ENCODE results near the gene EBF3.

EBF3 gene

DNA sequence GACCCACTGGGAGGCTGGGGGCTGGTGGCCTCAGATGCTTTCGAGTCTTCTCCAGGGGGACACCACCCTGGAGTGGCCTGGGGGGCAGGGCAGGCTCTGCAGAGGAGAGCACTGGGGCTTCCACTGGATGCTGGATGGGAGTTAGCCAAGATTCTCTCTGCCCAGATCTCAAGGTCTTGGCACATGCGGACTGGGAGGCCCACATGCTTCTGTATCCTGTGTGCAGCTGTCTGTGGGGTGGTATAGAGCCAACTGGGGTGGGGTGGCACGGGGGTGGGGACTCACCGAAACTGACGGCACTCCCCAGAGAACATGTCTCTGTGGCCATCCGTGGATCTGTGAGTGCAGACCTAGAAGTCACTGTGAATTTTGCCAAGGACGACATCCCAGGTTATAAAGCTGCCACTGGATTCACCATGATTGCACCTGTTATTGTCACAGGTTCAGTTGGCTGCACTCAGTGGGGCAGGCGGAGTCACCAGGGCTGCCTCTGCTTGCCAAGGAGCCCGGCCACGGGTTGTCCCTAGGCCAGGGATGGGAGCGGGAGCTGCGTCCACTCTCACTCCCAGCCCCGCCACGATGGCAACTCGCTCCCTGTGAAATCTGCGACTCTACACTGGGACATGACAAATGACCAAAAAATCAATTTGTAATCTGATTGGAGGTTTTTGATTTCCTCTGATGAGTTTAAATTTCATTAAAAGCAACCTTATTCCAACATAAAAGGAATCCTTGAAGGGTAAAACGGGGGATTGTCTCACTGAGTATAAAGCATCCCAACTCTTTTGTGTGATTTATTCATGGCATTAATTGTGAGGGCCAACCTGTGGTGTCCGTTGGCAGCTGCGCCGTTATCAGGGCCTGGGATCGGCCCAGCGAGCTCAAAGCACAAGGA lies 131.3 kb downstream of the EBF3 start:
- no peak for DNase-seq

DNA sequence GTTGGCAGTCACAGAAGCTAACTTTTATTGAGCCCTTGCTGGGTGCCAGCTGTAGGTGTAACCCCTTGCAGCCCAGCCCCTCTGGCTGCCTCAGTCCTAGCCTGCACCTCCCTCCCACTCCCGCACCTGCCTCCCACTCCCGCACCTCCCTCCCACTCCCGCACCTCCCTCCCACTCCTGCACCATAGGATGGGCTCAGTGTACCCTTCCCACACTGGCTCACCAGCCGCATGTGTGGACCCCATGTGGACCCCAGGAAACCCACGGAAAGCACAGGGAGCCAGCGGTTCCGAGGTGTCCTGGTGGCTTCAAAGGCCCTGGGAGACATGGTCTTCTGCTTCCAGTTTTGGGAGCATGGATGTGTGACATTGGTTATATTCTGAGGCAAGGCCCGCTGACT lies 132.9 kb downstream of the EBF3 start:
- no peak for DNase-seq

DNA sequence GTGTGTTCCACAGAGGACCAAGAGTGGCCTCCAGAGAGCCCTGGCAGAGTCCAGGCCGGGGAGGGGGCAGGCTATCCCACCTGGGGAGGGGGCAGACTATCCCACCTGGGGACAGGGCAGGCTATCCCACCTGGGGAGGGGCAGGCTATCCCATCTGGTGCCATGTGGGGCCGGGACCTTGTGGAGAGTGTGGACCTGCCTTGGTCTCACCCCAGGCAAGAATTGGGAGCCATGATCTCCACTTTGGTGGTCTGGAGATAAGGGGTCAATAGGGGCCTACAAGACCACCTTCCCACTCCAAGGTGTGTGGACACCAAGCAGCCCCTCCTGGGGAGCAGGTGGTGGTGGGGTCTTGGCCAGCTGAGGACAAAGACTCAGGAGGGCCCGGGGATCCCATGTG lies 138.2 kb downstream of the EBF3 start:
- no peak for DNase-seq

DNA sequence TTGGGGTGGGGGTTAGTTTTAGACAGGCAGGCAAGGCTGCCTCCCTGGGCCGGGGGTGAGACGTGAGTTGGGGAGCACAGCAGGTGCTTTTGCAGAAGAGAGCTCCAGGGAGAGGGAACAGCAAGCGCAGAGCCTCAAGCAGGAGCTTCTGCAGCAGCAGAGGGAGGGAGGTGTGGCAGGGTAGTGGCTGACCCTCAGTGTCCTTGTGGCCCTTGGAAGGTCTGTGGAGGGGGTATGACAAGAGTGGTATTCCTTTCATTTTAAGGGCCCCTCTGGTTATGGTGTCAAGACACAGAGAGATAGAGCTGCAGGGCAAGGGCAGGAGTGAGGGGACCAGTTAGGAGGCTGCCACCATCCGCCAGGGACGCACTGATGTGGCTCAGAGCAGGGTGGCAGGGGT lies 138.9 kb downstream of the EBF3 start:
- DNase-seq, result no peak

DNA sequence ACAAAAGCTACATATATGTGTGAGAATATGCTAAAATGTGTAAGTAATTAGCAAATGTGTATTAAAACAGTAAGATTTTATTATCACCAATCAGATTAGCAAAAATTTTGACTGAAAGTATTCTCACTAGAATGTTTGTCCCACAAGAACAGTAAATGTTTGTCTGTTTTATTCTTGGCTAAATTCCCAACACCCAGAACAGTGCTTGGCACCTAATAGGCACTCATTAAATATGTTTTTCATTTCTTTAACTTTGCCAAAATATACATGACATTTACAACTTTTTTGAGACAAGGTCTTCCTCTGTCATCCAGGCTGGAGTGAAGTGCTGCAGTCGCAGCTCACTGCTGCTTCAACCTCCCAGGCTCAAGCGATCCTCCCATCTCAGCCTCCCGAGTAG lies 143.6 kb downstream of the EBF3 start:
- no peak for DNase-seq

DNA sequence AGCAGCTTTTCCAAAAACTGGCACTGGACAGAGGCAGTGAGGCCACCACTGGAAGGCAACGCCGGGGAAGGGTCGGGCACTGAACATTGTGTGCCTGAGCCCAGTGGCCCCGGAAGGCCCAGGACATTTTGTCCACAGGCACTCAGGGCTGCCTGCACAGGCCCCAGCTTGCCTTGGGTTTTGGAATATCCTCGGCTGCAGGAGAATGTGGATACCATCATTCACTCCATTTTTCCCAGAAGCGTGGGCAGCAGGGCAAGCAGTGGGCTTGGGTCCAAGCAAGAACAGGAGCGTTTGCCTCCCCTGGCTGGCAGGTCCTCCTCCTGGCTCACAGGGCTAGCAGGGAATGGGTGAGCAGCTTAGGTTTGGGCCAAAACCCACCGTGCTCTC lies 147.4 kb downstream of the EBF3 start:
- DNase-seq, result no peak

DNA sequence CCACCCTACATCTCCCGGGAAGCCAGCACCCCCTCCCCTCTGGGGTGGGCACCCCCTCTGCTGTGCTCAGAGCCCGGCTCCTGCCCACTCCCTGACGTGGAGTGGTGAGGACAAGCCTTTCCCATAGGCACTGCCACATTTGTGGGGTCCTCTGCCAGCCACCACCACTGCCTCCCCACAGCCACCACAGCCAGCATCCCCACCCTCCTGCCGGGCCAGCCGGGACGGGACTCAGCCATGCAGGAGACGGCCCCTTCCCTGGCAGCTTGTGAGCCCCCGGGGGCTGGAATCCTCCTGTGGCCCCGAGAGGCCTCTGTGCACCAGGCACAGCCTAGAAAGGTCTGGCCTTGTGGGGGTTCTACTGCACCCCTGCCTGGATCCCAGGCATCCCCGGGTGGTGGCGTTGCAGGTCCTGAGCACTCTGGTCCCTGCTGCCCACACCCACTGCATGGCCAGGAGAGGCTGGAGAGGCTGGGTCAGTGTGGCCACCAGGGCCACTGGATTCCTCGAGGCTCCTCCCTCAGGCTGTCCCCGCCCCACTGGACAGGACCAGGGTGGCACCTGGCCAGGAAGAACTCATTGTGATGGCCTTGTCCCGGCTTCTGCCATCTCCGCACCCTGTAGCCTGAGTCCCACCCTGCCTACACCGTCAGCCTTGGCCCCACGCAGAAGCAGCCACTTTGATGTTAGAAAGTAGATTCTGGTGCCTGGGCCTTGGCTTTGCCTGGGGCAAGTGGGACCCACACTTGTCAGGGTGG lies 148.0 kb downstream of the EBF3 start:
- no peak for DNase-seq

DNA sequence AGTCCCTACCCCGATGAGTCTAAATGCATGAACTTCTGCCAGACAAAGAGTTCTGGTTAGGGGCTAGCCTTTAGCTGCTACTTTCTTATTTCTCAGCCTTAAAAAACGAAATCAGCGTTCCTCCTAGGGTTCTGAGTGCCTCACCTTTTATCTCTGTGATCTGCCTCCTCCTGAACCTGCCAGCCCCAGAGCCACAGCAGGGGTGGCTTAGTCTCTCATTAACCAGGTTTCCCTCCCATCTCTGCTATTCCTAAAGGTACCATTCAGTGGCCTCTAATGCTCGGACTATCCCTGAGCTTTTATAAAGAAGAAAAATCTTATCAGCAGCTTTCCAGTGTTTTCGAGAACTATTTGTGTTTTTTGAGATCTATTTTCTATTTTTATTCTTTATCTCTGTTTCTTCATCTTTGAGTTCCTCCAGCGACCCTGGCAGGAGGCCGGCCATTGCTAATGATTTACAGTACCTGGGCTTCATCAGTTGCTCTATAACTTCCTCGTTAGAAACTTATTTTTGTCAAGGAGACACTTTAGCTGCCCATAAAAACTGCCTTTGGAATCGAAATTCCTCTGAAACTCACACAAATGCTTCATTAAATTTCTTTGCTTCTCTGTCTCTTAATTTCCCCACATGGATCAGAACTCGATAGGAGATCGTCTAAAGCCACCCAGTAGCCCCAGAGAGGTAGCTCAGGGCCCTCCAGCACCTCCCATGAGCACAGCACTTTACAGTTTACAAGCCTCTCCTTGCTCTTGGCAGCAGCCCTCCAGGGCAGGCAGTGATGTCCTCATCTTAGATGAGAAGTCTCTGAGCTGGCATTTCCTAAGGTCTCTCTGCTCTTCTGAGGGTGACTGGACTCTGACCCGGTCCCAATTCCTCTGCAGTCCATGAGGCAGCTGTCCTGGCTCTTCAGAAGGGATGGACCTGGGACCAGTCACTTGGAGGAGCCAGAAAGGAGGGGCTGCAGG lies 149.1 kb downstream of the EBF3 start:
- DNase-seq, result no peak

DNA sequence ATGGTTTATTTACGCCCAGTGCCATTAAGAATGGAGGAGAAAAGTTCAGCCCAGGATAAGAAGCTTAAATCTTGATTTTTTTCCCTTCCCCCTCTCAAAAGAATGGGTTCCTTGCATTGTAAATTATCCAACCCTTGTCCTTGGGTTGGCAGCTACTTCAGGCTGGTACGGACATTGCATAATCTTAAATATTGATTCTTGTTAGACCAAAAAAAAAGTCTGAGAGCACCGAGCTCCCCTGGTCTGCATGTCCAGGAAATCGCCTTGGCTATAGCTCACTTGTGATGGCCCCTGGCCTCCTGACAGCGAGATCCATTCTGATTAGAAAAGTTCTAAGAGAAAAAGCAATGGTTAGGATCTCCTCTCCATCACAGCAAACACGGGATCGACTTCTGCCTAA lies 151.7 kb downstream of the EBF3 start:
- DNase-seq, result no peak

DNA sequence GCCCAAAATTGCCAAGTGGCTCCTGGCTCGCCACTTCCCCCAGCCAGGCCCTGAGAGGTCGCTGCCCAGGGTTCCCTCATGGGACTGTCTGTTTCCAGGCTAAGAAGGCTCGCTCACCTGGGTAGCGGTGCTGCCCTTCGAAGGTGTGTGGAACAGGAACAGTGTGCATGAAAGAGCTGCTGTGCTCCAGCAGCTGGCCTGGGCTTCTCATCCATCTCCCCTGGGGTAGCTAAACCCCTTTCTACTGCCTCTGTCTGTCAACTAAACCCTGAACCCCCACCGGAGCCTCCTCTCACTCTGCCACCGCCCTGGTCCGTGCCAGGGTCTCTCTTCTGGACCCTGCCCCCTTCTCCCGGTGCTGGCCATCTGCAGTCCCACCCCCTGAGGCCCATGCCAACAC lies 152.9 kb downstream of the EBF3 start:
- peak in 1 of 2 experiments; percentile 0 for DNase-seq

DNA sequence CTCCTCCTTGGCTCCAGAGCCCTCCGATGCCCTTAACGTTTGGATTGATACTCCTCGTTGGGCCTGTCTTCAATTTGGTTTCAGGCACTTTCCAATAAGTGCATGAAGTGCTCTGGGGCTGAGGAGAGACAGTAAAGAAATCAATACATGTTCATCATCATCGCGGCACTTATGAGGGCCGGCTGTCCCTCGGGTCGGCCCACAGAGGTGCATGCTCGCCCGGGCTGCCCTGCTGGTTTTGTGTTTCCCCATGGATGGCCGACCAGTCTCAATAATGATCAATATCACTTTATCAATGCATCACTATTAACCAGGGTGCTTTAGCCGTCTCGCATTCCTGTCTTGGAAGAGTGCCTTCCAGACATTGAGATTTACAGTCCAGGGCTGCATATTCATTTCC lies 154.2 kb downstream of the EBF3 start:
- DNase-seq, result no peak

DNA sequence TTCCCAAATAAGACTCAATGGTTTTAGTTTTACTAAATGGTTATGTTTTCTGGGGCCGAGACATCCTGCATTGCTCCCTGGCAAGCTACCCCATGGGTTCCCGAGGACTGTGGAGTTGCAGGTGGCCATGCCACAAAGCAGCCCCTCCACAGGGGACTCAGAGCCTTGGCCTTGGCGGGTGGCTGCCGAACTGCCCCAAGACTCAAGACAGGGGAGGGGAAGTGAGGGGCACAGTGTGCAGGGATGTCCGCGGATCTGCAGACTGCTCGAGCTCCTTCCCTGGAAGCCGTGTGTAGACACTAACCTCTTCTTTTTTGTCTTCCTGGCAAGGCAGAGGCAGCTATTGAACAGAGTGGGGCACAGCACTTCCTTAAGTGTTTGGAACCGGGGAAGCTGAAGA lies 154.6 kb downstream of the EBF3 start:
- no peak for DNase-seq

DNA sequence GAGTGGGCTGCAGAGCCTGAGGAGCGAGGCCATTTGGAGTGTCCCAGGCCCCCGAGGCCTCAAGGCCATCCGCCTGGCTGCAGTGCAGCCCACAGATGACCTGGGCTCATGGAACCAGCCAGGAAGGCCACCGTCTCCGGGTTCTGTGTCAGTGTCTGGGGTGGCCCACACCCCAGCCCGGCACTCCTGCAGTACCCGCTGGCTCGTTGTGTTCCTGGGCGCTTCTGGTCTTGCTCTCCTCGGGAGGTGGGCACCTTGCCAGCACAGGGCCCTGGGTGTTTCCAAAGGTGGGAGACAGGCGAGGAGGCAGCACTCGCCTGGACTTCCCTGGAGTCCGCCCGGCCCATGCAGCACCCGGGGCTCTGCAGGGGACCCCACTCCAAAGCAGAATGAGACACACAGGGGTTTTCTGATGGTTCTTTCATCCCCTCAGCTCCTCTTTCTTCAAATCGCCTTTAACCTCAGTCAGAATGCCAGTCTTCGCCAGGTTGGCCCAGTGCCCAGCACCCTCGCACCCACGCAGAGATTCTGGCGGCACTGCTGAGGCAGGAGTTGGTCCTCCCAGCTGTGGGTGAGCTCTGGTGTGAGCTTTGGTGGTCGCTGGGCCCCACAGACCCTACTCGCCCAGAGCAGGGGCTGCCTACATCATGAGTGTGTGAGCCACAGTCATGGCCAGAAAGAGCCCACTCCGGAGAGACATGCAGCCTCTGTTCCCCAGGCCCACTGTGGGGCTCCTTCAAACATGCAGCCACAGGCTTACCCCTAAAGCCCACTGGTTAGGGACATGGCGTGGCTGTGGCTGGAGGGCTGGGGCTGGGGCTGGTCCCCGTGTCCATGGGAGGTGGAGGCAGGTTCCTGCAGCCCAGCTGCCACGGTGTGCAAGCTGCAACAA lies 155.7 kb downstream of the EBF3 start:
- no peak for DNase-seq

DNA sequence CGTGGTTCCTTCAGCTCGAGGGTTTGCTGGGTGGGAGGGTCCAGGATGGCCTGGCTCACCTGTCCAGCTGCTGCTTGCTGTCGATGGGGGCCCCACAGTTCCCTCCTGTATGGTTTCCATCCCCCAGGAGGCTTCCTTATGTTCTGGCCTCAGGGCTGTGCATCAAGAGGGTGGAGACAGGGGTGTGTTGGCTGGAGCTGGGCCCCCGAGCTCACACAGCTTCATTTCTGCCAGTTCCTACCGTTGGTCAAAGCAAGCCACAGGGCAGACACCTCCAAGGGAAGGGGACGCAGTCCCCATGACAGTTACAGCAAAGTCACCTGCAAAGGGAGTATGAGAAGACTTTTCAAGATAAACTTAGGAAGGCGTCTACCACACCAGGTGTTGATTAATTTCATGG lies 156.9 kb downstream of the EBF3 start:
- DNase-seq, result no peak

DNA sequence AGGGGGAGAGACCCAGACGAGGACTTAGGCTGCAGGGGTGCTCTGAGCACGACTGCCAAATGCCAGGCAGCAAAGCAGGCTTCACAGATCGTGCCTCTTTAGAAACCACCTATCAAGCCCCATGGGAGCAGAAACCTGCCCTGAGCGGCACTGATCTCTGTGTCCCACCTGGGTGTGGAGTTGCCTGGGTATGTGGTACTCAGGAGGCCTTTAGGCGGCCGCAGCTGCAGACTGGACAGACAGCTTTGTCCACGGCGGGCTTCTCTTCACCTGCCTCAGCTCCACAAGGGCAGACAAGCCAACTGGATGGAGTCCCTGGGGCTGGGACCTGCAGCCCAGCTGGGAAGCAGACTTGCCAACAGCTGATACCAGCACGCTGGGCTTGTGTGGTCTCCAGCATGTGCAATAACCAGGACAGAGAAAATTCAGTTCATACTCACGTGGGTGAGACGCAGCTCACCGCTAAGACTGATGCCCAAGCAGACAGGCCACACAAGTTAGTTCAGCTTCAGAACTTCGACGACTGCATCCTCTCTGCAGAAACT lies 163.2 kb downstream of the EBF3 start:
- no peak for DNase-seq

DNA sequence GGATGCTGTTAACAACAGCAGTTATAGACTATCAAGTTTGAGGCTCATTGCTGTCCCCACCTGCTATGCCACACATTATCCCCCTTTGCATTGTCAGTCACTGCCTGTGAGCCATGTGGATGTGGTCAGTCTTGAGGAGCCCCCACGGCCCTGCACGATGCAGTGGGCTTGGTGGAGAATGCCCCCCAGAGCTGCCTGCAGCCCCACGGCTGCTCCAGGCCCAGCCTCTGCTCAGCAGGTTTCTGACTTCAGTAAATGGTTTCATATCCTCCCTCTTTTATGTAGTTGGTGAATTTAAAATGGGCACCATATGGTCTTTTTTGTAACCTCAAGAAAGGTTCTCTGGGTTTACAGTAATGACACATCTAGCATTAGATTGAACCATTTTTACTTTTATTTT lies 164.1 kb downstream of the EBF3 start:
- DNase-seq, result peak in 1 of 2 experiments; percentile 43

DNA sequence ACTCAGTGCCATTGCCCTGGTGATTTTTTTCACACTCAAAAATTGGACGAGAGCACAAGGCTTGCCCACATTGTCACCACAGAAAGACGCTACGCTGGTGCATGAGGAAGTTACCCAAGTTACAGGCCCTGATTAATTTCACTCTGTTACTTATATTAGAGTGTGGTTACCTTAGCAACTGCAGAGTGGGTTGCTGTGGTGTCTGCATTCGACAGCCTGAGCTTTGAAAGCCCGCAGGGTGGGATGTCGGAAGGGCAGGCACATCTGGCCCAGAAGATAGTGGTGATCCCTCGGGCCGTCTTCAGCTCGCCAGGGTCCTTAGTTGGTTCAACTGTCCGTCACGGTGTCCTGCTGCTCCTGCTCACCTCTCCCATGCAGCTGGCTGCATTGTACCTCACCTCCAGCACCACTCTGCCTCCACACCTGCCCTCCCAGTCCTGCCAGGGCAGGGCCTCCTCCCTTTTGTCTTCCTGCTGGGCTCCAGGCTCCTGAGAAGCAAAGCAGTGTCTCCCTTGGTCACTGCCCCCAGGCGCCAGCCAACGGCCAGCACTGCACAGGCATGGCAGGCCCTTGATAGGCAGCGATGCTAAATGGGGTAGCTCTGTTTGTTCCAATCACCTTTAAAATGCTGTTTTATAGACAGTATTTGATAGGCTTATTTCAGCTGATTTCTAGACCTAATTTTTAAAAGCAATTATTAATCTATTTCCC lies 167.2 kb downstream of the EBF3 start:
- no peak for DNase-seq

DNA sequence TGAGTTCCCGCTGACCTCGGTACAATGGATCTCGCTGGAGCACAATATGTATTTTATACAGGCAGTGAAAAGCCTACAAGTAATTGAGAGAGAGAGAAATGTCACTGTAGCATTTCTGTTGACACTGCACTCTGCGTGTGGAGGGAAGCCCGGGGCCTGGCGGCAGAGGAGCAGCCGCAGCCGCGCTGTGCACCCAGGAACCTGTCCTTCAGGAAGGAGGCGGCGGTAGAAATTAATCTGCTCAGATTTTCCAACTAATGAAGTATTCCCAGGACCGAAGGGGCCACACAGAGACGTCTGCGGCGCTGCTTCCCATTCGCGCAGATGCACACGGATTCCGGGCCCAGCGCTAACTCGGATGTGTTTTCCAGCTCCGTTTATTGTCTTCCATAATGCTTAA lies 170.1 kb downstream of the EBF3 start:
- no peak for DNase-seq

DNA sequence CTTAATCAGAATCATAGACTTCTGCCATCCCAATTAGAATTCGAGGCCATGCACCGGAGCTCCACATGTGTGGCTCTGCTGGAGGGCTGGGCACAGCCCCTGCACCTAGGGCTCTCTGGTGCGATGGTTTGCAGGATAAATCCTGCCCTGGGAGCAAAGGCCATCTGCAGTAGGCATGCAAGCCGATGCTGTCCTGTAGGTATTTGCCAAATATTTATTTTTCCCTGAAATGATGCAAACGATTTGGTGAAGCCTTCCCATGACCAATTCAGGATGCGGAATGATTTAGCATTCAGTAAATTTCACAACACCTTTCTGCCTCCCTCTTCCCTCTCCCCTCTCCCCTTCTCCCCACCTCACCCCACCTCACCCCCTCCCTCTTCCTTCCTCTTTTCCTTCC lies 170.6 kb downstream of the EBF3 start:
- DNase-seq, result no peak

DNA sequence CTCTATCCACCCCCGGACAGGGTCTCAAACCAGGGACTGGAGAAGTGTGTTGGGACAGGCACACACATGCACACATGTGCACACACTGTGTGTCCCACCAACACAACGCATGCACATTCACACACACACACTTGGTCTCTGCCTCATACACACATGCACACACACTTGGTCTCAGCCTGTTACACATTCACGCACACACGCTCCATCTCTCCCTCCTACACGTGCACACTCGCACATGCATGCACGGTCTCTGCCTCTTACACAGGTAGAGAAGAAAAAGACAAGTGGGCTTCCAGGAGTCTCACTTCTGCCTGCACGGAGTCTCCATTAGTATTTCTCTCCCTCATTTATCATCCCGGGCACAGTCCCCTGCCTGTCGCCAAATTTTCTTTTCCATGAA lies 171.2 kb downstream of the EBF3 start:
- DNase-seq, result no peak

DNA sequence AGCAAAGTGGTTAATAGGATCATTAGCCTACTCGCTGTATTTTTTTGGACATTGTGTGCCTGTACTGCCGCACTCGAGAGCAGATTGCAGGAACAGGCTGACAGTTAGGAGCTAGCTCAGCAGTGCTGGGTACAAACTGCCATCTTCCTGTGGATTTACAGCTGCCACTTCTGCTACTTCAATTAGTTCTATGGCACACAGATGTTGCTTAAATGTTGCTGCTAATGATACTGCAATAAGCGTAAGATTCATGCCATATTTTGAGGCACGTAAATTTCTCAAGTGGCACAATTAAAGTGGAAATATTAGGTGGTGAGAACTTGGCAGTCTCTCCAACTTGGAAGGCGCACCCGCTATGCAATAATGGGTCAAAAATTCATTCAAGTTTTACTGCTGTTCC lies 171.9 kb downstream of the EBF3 start:
- peak; percentile 18 to 81 for DNase-seq

All from NCI-H524 (cell line).